HG02840 (cell line): ENCODE results near the gene AREG.

Source experiments
- ATAC-seq: cut with Tn5 transposase; IDR thresholded peaks from one replicate; pipeline ENCODE4 v1.9.1; 2021; ENCODE audit warnings: mild to moderate bottlenecking, moderate library complexity, moderate number of reproducible peaks; ENCODE audit not compliant: unreplicated experiment, low FRiP score

AREG gene

DNA sequence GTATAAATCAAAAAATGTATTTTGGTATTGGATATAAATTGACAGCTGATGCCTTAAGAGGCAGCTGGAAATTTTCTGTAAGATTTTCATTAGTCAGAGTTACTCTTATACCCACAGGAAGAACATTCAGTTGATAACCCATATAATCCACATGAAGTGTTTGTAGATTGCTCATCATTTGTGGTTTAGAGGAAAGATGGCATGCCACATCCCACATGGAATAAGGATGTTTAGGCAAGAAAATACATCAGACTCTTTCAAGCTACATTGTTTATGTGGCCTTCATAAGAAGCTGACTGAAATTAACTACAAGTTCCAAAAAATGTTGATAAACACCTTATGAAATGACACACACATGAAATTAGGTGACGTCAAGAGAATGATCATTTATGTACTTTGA, 56.6 kb downstream of the AREG start:
- ATAC-seq = no peak

GRCh38 chr4:74503580-74503979, 58.6 kb downstream of the AREG start:
- no peak for ATAC-seq

GRCh38 chr4:74504212-74504611, 59.3 kb downstream of the AREG start:
- ATAC-seq = no peak
